Uterine smooth muscle cell (primary cell): Measurements from ENCODE around the gene DDRGK1. TPM values are rescaled to one million over a fixed set of nuclear protein-coding genes. Genes with fewer than 3 reads are reported as not detected.

Experiments used
- total RNA-seq: library from RNA; depleted of rRNA; stranded (reverse); fragments of >200 nt; gene quantifications from 2 replicates; pipeline ENCODE4 v1.2.3, GENCODE V29; 2014

The DDRGK1 gene
- total RNA-seq: 32.5 and 37.9 TPM in 2 replicates

DNA sequence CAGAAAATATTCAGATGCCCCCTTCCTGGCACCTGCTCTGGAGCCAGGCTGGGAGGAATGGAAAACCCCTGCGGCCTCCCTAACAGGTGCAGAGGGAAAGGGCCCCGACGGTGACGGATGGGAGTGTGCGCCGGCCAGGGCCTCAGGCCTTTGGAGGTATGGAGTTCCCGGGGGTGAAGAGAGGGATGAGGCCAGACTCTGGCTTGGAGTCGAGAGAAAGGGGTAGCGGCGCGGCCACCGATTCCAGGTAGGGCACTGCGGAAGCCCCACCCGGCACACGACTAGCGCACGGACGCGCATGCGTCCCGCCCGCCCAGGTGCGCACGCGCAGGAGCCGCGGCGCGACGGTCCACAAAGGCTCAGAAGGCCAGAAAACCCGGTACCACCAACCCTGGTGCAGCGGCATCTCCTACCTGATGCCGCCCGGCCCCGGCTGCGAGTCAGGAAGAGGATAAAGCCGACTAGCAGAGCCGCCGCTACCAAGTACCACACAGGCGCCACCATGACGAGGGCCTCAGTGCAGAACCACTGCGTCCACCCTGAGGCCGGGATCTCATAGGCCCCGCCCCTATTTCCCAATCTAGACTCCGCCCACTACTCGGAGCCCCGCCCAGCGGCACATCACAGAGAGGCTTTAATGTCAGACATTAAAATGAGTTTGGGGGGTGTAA lies at the start of gene DDRGK1:
Gene DDRGK1, minus strand, starts transcription at position 559 of the 671 bp plus-strand sequence. Its CDS starts 55 bp downstream, at position 504.

DNA sequence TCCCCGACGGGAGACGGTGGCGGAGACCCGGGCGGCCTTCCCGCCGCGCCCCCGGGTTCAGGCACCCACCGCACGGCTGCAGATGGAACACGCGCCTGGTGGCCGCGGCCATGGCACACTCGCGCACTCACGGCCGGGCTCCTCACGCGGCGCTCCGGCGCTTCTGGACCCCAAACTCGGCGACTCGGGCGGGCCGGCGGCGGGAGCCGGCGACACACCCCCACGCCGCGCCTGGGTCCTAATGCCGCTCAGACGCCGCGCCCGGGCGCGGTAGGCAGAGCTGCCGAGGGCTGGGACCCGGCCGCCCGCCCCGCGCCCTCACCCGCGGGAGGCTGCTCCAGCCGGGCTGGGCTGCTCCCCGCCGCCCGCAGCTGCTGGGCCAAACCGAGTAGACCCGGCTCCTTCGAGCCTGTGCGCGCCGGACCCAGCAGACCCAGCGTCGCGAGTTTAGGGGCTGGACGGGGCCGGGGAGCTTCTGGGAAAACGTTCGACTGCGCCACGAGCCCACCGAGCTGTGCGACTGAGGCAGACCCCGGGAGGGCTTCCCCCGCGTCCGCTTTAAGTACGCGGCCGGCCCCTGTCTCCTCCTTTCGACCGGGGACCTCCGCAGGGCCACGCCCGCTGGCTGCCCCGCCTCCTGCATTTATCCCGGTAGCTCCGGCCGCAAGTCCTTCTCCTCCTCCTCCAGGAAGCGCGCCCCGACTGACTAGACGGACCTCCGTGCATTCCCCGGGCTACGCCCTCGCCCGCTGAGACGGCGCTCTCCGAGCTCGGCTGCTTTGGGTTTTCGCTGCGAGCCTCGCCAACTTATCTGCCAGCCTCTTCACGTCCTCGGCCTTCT lies 34.8 kb upstream of the DDRGK1 start, which contains the start of gene SLC4A11:
Gene SLC4A11, minus strand, starts transcription at position 165 of the 841 bp plus-strand sequence. Its CDS starts 53 bp downstream, at position 112.

DNA sequence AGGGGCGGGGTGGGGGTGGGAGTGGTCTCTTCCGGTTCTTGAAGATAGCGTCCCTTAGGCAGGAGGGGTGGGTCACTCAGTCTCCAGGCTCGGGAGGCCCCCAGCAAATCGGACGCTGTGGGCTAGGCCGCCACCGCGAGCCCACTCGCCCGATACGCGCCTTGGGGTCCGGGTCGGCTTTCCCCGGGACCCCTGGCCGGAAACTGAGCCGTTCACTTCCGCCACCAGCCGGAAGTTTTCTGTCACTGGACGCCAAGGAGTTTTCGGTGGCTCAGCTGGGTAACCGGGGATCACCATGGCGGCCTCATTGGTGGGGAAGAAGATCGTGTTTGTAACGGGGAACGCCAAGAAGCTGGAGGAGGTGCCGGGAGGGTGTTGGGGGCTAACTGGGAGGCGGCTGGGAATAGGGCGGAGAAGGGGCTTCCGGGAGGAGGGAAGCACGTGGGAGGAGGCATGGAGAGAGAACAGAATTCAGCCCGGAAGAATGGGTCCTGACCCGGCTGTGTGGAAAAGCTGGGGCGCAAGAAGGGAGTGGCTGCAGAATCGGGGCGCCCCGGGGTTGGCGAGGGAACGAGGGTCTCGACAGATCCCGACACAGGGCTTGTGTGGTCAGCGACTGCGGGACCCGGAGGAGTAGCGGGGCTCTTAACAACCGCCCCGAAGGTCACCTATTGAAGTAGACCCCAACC lies 4.9 kb upstream of the DDRGK1 start, which contains the start of gene ITPA:
Gene ITPA, plus strand, starts transcription at position 242 of the 689 bp plus-strand sequence. Its CDS starts 54 bp downstream, at position 296.

GRCh38 chr20:3172933-3173609 lies 31.4 kb downstream of the DDRGK1 start, which contains the start of gene LZTS3:
Gene LZTS3 (minus strand): TSS chr20:3173549. CDS start chr20:3167163, 6,386 bp downstream.

Other genes with a start within 250 kb of the DDRGK1 start
- 0.11 TPM in 1 of 2 replicates, not detected in the other for gene GNRH2, start 161.1 kb downstream of the DDRGK1 start, total RNA-seq
- 41.9 and 51.1 TPM in 2 replicates for gene MRPS26, start 158.6 kb downstream of the DDRGK1 start, total RNA-seq
- not detected in 2 replicates for gene OXT, start 133.1 kb downstream of the DDRGK1 start, total RNA-seq
- not detected in 2 replicates for gene AVP, start 120.0 kb downstream of the DDRGK1 start, total RNA-seq
- 10.4 and 12.8 TPM in 2 replicates for gene FASTKD5, start 44.8 kb downstream of the DDRGK1 start, total RNA-seq
- gene UBOX5, start 44.8 kb downstream of the DDRGK1 start, total RNA-seq: 2.6 and 3.9 TPM in 2 replicates
- 4.3 and 6.5 TPM in 2 replicates for gene LZTS3, start 31.1 kb downstream of the DDRGK1 start, total RNA-seq
- 35.9 and 39.1 TPM in 2 replicates for gene ITPA, start 4.8 kb upstream of the DDRGK1 start, total RNA-seq
- 0.33 and 0.75 TPM in 2 replicates for gene SLC4A11, start 34.5 kb upstream of the DDRGK1 start, total RNA-seq
- 11.4 and 17.7 TPM in 2 replicates for gene DNAAF9, start 203.0 kb upstream of the DDRGK1 start, total RNA-seq